NK-92 (cell line): Measurements from ENCODE around the gene AGBL2.

Experiments used
- DNase-seq: peaks from one replicate; lab custom pipeline; 2025; ENCODE audit not compliant: unreplicated experiment; lab: John Stamatoyannopoulos, UW

AGBL2 gene

GRCh38 chr11:47631473-47631872 lies 83.7 kb downstream of the AGBL2 start:
- DNase-seq, result no peak

GRCh38 chr11:47628026-47628425 lies 87.1 kb downstream of the AGBL2 start:
- DNase-seq, result no peak

- DNase-seq, result no peak
Observed at GRCh38 chr11:47626234-47626633, 88.9 kb downstream of the AGBL2 start.

GRCh38 chr11:47620836-47621378 lies 94.3 kb downstream of the AGBL2 start:
- no peak for DNase-seq

- DNase-seq, result no peak
Observed at GRCh38 chr11:47617417-47617809, 97.8 kb downstream of the AGBL2 start.

DNA sequence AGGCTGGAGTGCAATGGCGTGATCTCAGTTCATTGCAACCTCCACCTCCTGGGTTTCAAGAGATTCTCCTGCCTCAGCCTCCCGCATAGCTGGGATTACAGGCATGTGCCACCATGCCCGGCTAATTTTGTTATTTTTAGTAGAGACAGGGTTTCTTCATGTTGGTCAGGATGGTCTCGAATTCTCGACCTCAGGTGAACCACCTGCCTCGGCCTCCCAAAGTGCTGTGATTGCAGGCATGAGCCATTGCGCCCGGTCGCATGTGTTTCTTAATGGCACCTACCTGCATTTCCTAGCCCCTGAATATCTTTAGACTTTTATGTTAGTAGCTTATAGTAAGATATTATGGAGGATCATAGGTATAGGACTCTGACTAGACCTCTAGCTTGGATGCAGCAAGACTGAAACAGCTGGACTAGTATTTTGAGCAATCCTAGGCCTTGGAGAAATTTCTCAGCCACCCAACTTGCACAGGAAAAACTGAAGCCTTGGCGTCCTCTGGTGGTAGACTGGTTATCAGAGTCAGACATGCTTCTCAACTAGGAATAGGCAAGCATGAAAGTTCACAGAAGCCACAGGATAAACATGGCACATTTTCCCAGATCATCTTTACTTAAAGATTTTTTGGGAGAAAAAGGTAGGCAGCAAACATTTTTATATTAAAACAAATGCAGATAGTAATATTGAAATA lies 98.3 kb downstream of the AGBL2 start:
- DNase-seq, result no peak

DNA sequence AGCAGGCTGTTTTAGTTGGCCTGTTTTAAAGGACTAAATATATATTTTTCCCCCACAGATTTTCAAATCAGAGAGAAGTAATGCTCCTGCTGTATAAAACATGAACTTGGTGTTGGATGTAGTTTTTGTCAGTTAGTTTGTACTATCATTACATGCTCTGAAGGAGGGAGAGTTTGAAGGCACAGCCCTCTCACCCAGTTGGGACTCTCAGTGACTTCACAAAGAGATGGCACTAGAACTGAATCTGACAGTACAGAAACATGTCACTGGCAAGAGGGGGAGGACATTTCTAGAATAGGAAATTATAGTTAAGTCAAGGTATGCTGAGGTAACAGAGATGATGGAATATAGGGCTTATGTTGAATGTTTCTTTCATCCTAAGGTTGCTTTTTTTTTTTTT lies 99.9 kb downstream of the AGBL2 start:
- no peak for DNase-seq

- no peak for DNase-seq
Observed at GRCh38 chr11:47611348-47611794, 103.8 kb downstream of the AGBL2 start.

GRCh38 chr11:47609675-47610074 lies 105.5 kb downstream of the AGBL2 start:
- DNase-seq, result no peak
